Pons (tissue), 1 donor: ENCODE measurements around the gene BET1L.
"Not testable (repeated sequence)": the region's sequence is repeated elsewhere in the genome, so short reads cannot be mapped to it uniquely, and the experiment has no call there.

Experiments
- DNase-seq: peaks from one replicate; pipeline ENCODE4 v3.0.0-alpha.2; 2016; ENCODE audit warnings: low spot score

Gene BET1L

GRCh38 chr11:196786-197731 is 10.1 kb downstream of the BET1L start:
- no peak for DNase-seq

DNA sequence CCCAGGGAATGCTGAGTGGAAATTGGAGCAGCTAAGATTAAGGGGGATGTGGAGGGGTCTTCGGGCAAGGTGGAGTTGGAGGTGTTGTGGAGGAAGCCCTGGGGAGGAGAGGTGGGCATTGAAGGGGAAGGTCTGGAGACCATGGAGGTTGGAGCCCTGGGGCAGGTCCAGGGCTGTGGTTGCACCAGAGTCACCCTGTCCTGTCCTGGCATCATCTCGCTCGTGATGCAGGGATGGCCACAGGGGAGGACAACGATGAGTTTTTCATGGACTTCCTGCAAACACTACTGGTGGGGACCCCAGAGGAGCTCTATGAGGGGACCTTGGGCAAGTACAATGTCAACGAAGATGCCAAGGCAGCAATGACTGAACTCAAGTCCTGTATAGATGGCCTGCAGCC is 13.7 kb downstream of the BET1L start:
- not testable (repeated sequence) for DNase-seq

- DNase-seq, result not testable (repeated sequence)
These were observed 14.5 kb downstream of the BET1L start, which contains the start of gene SCGB1C1 for GRCh38 chr11:192674-193128. Gene SCGB1C1 (plus strand): TSS chr11:193078. CDS start chr11:193100, 22 bp downstream.

- DNase-seq, result not testable (repeated sequence)
These were observed 15.4 kb downstream of the BET1L start for GRCh38 chr11:191490-192478.

GRCh38 chr11:190546-190945 is 16.7 kb downstream of the BET1L start:
- not testable (repeated sequence) for DNase-seq

GRCh38 chr11:189843-190311 is 17.3 kb downstream of the BET1L start:
- DNase-seq, result not testable (repeated sequence)

DNA sequence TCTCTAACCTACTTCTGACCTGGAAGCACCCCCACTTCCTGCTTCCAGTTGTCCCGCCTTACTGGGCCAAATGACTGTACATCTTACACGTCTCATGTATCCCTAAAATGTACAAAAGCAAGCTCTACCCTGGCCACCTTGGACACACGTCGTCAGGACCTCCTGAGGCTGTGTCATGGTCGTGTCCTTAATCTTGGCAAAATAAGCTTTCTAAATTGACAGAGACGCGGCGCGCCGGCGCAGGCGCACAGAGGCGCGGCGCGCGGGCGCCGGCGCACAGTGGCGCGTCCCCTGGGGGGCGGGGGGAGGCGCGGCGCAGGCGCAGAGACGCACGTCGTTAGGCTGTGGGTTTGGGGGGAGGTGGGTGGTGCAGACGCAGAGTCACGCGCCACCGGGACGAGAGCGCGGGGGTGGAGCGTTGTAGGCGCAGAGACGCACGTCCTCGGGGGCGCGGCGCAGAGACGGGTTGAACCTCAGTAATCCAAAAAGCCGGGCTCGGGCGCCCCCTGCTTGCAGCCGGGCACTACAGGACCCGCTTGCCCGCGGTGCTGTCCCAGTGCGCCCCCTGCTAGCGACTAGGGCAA is 17.9 kb downstream of the BET1L start:
- DNase-seq, result not testable (repeated sequence)

DNA sequence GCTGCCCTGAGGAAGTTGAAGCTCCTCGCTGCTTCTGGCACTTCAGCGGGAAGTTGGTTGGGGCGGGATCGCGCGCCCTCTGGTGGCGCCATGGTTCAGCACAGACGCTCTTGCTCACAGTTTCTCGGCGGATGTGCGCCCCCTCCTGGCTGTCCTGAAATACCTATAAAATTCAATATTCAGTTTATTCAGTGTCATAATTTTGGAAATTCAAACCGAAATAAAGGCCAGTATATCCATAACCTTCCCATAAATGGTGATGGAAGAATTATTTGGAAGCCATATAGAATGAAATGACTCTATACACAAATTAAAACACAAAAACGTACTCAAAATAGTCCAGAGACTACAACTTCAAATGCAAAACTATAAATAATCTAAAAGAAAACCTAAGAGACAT is 27.0 kb downstream of the BET1L start:
- not testable (repeated sequence) for DNase-seq
